ENCODE measurements around the gene FRMD4A. TPM values are rescaled to one million over a fixed set of nuclear protein-coding genes. Genes with fewer than 3 reads are reported as not detected.

FRMD4A gene
- total RNA-seq, 1 experiment from 2014 or later = 0.23 TPM

GRCh38 chr10:13743963-13744362 lies 586.8 kb downstream of the FRMD4A start:
- H3K9me3 Mint-ChIP-seq (ENCODE audit: unreplicated experiment) = no peaks in the 10 kb centered on the region
- ChIA-PET CTCF (interaction anchor here (0.6 to 1.4 kb wide), 2 partner anchors 43 to 85 kb away, joined by 3 to 4 read pairs; no protein-coding TSS in a partner anchor), POLR2A (no interaction called here)
- H3K27ac Mint-ChIP-seq (ENCODE audit: low read depth, unreplicated experiment) = no peak overlapping the region
- H3K4me3 Mint-ChIP-seq (ENCODE audit: unreplicated experiment) = no peak overlapping the region
- H3K27me3 Mint-ChIP-seq (ENCODE audit: insufficient read depth, unreplicated experiment) = no peaks in the 10 kb centered on the region
- no peak for TF ChIP-seq CTCF (IDR thresholded peaks at IDR 0.05; ENCODE audit: unreplicated experiment)
- no TSS peak for BruUV-seq (replicated peaks)
- DNase-seq (ENCODE audit: unreplicated experiment) = no peak
- peaks cover 16% of the 10 kb centered on the region for H3K4me1 Mint-ChIP-seq (ENCODE audit: insufficient read depth, unreplicated experiment)
- intact Hi-C loops (cut with micrococcal nuclease) = no loop called here
- H3K36me3 Mint-ChIP-seq (ENCODE audit: insufficient read depth, unreplicated experiment) = no peaks in the 10 kb centered on the region

GRCh38 chr10:13743101-13743693 lies 587.5 kb downstream of the FRMD4A start:
- no peak for TF ChIP-seq CTCF (IDR thresholded peaks at IDR 0.05; ENCODE audit: unreplicated experiment)
- Mint-ChIP-seq H3K36me3 (ENCODE audit: insufficient read depth, unreplicated experiment) (no peaks in the 10 kb centered on the region), H3K27me3 (ENCODE audit: insufficient read depth, unreplicated experiment) (no peaks in the 10 kb centered on the region), H3K4me3 (ENCODE audit: unreplicated experiment) (no peak overlapping the region), H3K4me1 (ENCODE audit: insufficient read depth, unreplicated experiment) (peaks cover 16% of the 10 kb centered on the region), H3K27ac (ENCODE audit: low read depth, unreplicated experiment) (no peak overlapping the region), H3K9me3 (ENCODE audit: unreplicated experiment) (no peaks in the 10 kb centered on the region)
- ChIA-PET POLR2A (no interaction called here), CTCF (interaction anchor here (1.4 kb wide), 1 partner anchor 84 kb away, joined by 4 read pairs; no protein-coding TSS in a partner anchor)
- DNase-seq (ENCODE audit: unreplicated experiment) = no peak
- BruUV-seq (replicated peaks) = no TSS peak
- intact Hi-C loops (cut with micrococcal nuclease) = no loop called here

DNA sequence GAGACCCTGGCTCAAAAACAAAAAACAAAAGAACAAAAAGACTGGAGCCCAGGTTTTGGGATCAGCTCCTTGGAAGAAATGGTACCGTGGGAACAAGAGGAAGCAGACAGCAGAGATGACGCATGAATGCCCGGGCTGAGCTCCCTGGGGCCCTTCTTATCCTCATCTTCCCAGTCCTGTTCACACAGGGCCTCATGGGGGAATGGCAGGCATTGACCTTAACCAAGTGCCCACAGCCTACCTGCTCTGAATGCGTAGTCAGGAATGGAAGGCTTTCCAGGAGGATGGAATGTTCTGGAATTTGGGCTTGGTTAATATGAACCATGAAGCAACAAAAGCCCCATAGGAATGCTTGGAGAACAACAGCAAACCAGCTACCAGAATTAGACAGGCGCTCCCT lies 589.3 kb downstream of the FRMD4A start:
- Mint-ChIP-seq H3K4me3 (ENCODE audit: unreplicated experiment) (no peak overlapping the region), H3K9me3 (ENCODE audit: unreplicated experiment) (no peaks in the 10 kb centered on the region), H3K27me3 (ENCODE audit: insufficient read depth, unreplicated experiment) (no peaks in the 10 kb centered on the region), H3K36me3 (ENCODE audit: insufficient read depth, unreplicated experiment) (no peaks in the 10 kb centered on the region), H3K4me1 (ENCODE audit: insufficient read depth, unreplicated experiment) (peaks cover 9% of the 10 kb centered on the region), H3K27ac (ENCODE audit: low read depth, unreplicated experiment) (no peak overlapping the region)
- ChIA-PET CTCF (interaction anchor here (0.6 to 1.0 kb wide), 2 partner anchors 78 to 292 kb away, joined by 3 to 4 read pairs; no protein-coding TSS in a partner anchor), POLR2A (no interaction called here)
- no peak for DNase-seq (ENCODE audit: unreplicated experiment)
- BruUV-seq (replicated peaks) = no TSS peak
- TF ChIP-seq CTCF (IDR thresholded peaks at IDR 0.05; ENCODE audit: unreplicated experiment) = no peak
- intact Hi-C loops (cut with micrococcal nuclease) = no loop called here

GRCh38 chr10:13740461-13740860 lies 590.3 kb downstream of the FRMD4A start:
- no peak overlapping the region for H3K4me3 Mint-ChIP-seq (ENCODE audit: unreplicated experiment)
- no peaks in the 10 kb centered on the region for H3K9me3 Mint-ChIP-seq (ENCODE audit: unreplicated experiment)
- no TSS peak for BruUV-seq (replicated peaks)
- H3K27ac Mint-ChIP-seq (ENCODE audit: low read depth, unreplicated experiment) = no peak overlapping the region
- no peak for TF ChIP-seq CTCF (IDR thresholded peaks at IDR 0.05; ENCODE audit: unreplicated experiment)
- H3K4me1 Mint-ChIP-seq (ENCODE audit: insufficient read depth, unreplicated experiment) = peaks cover 4% of the 10 kb centered on the region
- no peak for DNase-seq (ENCODE audit: unreplicated experiment)
- intact Hi-C loops (cut with micrococcal nuclease) = no loop called here
- no peaks in the 10 kb centered on the region for H3K27me3 Mint-ChIP-seq (ENCODE audit: insufficient read depth, unreplicated experiment)
- no peaks in the 10 kb centered on the region for H3K36me3 Mint-ChIP-seq (ENCODE audit: insufficient read depth, unreplicated experiment)
- CTCF ChIA-PET = interaction anchor here (1.4 kb wide), 1 partner anchor 10 kb away, joined by 5 read pairs; no protein-coding TSS in a partner anchor
- POLR2A ChIA-PET = no interaction called here

Data from MCF 10A (cell line).